ENCODE measurements around the gene PCGF3.
"Not testable (repeated sequence)": the region's sequence is repeated elsewhere in the genome, so short reads cannot be mapped to it uniquely, and the experiment has no call there.

Gene PCGF3

DNA sequence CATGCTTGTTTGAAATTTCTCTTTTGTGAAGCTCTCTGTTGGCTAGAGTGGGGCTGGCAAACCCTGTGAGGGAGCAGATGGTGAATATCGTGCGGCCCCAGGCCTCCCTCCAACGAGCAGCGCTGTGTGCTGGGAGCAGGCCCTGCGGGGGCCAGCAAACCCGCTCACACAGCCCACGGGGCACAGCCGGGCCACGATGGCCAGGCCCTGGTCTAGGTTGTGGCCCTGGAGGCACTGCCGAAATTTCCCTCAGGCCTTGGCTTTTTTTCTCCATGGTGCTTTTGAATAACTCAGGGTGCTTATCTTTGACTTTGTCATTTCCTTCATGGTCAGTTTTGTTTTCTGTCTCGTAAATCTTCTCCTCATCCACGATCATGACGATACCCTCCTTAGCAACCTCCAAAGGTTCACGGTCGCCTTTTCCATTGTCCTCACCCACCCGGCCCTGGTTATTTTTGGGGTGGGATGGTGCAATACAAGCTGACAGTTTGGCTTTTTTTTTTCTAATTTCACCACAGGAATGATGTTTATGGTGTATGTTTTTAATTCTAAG, 20.7 kb downstream of the PCGF3 start:
- no peak for DNase-seq

DNA sequence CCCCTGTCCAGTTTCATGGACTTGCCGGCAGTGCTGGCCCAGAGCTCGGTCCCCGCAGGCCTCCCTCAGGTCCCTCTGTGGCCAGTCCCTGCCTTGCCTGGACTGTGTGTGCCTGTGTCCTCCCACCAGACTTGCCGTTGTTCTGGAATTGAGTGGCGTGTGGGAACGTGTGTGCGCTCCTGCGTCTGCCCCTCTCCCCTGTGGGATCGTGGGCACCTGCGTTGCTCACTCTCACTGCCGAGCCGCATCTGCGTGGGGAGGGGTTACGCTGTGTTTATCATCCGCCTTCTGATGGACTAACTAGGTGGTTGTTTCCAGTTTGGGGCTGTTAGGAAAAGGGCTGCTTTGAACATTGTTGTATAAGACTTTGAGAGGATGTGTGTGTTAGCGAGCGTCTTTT, 21.2 kb downstream of the PCGF3 start:
- DNase-seq: no peak

GRCh38 chr4:727576-727975, 21.9 kb downstream of the PCGF3 start:
- no peak for DNase-seq

DNA sequence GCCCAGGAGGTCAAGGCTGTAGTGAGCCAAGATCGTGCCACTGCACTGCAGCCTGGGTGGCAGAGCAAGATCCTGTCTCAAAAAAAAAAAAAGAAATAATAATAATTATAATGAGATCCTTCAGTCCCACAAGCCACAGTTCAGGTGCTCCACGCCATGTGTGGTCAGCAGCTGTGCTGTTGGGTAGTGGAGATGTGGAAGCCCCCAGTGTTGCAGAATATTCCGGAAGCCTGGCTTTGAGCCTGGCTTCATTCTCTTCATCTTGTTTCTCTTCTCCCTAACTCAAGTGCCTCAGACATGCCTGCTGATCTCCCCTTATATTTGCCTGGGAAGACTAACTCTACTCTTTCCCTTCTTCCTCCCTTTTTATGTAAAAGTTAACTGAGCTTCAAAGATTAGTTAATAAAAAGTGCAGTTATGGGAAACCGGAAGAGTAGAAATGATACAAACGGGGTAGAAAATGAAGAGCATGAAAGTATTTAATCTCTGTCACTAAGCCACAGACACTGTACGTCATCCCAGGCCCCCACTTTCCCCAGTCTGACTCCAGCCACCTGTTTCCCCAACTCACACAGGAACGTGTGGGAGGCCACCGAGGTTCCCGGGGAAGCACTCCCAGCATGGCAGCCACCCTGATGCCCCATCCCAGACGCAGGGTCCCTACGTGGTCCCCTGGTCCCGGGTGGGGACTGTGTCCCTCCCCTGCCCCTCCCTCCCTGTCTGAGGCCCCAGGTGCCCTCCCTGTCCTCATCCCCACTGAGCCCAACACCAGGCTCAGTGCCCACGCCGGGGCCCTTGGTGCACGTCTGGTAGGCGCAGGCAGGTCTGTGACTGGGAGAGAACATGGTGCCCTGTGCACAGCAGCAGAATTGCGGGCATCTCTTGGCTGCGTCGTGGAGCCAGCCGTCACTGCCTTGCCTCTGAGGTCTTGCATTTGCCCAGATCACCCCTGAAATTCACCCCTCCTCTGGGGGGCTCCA, 24.0 kb downstream of the PCGF3 start:
- DNase-seq: no peak

DNA sequence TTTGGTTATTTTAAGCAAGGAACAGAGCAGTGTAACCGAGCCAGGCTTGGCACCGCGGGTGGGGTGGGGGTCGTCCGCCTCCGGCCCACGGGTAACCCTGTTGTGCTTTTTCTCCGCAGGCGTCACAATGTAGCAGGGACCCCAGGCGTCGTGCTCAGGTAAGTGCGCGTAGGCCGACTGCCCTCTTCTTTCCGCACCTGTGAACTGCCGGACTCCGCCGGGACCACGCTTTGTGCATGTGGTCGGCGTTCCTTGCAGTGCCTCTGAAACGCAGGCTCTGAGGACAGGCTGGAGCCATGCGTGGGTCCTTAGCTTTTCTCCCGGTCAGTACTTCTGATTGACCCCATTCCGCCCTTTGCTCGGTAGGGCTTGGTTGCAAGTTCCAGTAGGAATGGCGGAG, 24.9 kb downstream of the PCGF3 start:
- DNase-seq: no peak

- not testable (repeated sequence) for DNase-seq
These were observed 25.6 kb downstream of the PCGF3 start for GRCh38 chr4:730946-731904.

- DNase-seq: not testable (repeated sequence)
These were observed 26.3 kb downstream of the PCGF3 start for GRCh38 chr4:731954-732353.

DNA sequence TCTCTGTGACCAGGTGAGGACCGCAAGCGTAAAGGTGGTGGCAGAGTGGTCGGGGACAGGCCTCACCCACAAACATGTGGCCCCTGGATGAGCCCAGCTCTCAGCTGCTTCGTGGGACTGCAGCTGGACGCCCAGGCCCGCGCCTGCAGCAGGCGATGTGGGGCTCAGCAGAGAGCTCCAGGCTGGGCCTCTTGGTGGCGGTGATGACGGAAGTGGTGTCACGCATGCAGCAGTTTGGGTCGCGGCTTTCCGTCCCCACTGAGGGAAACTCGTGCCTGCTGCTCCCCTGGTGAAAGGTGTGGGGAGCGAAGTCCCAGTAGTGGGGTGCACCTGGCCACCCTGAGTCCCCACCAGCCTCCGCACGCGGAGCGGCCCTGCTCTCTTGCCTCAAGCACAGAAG, 26.9 kb downstream of the PCGF3 start:
- no peak for DNase-seq

DNA sequence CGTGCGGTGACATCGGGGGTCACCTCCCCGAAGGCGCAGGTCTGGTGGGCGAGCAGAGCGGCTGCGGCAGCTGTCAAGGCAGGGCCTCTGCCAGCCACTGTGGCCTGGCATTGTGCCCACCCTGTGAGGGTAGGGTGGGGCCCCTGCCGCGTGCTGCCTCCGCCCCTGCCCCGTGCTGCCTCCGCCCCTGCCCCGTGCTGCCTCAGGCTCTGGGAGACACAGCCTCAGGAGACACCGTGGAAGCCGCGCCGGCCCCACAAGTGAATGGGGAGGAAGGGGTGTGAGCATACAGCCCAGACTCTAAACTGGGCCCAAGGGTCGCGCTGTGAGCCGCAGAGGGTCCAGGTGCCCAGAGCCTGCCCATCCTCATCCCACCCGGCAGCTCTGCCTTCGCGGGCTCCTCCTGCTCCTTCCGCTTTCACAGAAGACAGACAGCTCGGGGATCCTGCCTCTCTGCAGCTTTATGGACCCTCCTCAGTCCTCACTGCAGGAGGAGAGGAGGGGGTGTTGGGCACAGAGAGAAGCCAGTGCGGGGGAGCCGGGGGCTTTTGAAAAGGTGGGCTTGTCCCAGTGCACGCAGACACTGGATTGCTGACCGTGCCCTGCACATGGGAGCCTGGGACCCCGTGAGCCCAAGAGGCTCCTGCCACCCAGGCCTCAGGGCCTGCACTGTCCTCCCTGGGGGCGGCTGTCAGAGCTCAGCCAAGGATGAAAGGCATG, 27.4 kb downstream of the PCGF3 start:
- DNase-seq: no peak

- no peak for DNase-seq
These were observed 28.0 kb downstream of the PCGF3 start for GRCh38 chr4:733631-733980.

DNA sequence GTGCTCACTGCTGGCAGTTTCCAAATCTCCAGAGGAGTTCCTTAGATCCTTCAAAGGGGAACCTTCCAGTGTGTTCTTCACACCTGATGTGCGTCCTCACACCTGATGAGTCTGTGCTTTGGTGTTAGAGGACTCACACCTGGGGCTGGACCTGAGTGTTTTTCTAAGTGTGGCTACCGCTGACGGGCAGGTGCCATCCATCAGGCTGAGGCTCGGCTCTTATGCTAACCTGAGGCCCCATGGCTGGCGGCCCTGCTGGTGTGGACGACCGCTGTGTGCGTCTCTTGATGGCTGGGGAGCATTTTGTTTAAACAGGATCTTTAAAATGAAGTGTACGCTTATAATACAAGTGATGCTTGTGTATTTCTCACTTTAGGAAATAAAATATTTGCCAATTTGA, 28.4 kb downstream of the PCGF3 start:
- DNase-seq: no peak

GRCh38 chr4:734951-735350, 29.3 kb downstream of the PCGF3 start:
- no peak for DNase-seq

GRCh38 chr4:735583-735982, 30.0 kb downstream of the PCGF3 start:
- DNase-seq: no peak

GRCh38 chr4:736561-736960, 30.9 kb downstream of the PCGF3 start:
- not testable (repeated sequence) for DNase-seq

- no peak for DNase-seq
These were observed 33.2 kb downstream of the PCGF3 start for GRCh38 chr4:738781-739280.

- DNase-seq: no peak
These were observed 33.9 kb downstream of the PCGF3 start for GRCh38 chr4:739569-739968.

- no peak for DNase-seq
These were observed 34.4 kb downstream of the PCGF3 start for GRCh38 chr4:740011-740410.

GRCh38 chr4:740656-741282, 35.1 kb downstream of the PCGF3 start:
- DNase-seq: no peak

- DNase-seq: no peak
These were observed 36.6 kb downstream of the PCGF3 start for GRCh38 chr4:742096-742741.

GRCh38 chr4:742742-743311, 37.2 kb downstream of the PCGF3 start:
- DNase-seq: peak; percentile 22

All from HCEC 1CT (cell line).